H1 (cell line): ENCODE results near the gene POLR3E. TPM values are rescaled to one million over a fixed set of nuclear protein-coding genes. Genes with fewer than 3 reads are reported as not detected.

Experiments
- CTCF ChIA-PET: fragments of 300-600 bp; sonication (Branson Sonifier 250); formaldehyde crosslinking; loops from one replicate; lab custom pipeline; 2021; ENCODE audit not compliant: partially characterized antibody; lab: Charles Lee
- POLR2A ChIA-PET: fragments of 300-600 bp; sonication (Branson Sonifier 250); formaldehyde crosslinking; loops from one replicate; lab custom pipeline; 2021; ENCODE audit warnings: inconsistent platforms; ENCODE audit not compliant: partially characterized antibody; lab: Charles Lee
- DNase-seq, 2 experiments: peaks; one replicate each; pipeline versions ENCODE4 v3.0.0 to v3.0.0-alpha.2; 2010 to 2022; ENCODE audit warnings: low spot score in 2 of 2, low read depth in 1 of 2, mixed read lengths in 1 of 2
- FAIRE-seq: peaks from 2 replicates; lab custom pipeline; 2011; peaks lifted over from hg19 to GRCh38; lab: Jason Lieb, UNC
- H2AFZ ChIP-seq: 2 replicates; pipeline ENCODE4 v1.8.1; 2012; ENCODE audit warnings: low read length, inconsistent platforms
- H2AK5ac ChIP-seq: 2 replicates; pipeline ENCODE4 v1.6.1; 2013; ENCODE audit warnings: low read depth, low read length
- H2BK120ac ChIP-seq: replicated peaks from 2 replicates; pipeline ENCODE3; 2013; ENCODE audit warnings: low read depth, low read length, inconsistent platforms
- H2BK12ac ChIP-seq: 2 replicates; pipeline ENCODE4 v1.6.1; 2013; ENCODE audit warnings: low read depth, low read length
- H2BK15ac ChIP-seq: 2 replicates; pipeline ENCODE4 v1.6.1; 2013; ENCODE audit warnings: low read length
- H2BK20ac ChIP-seq: 2 replicates; pipeline ENCODE4 v1.6.1; 2013; ENCODE audit warnings: low read length
- H2BK5ac ChIP-seq: 2 replicates; pipeline ENCODE4 v1.6.1; 2013; ENCODE audit warnings: low read depth, low read length
- H3K14ac ChIP-seq: 2 replicates; pipeline ENCODE4 v1.6.1; 2013; ENCODE audit warnings: inconsistent platforms; ENCODE audit not compliant: insufficient read length
- H3K18ac ChIP-seq: 2 replicates; pipeline ENCODE4 v1.6.1; 2013; ENCODE audit warnings: low read length; ENCODE audit errors: extremely low read depth
- H3K23ac ChIP-seq: 2 replicates; pipeline ENCODE4 v1.6.1; 2013; ENCODE audit warnings: inconsistent platforms; ENCODE audit not compliant: insufficient read length
- H3K23me2 ChIP-seq: 2 replicates; pipeline ENCODE4 v1.6.1; 2013; ENCODE audit warnings: low read depth, low read length
- H3K27ac ChIP-seq: 2 replicates; pipeline ENCODE4 v1.6.1; 2011; ENCODE audit warnings: low read depth, low read length, inconsistent platforms
- H3K27me3 ChIP-seq, 4 experiments: replicated peaks in 1 of 4; 1 replicate in 1 of 4; 2 replicates in 3 of 4; pipeline versions ENCODE4 v1.6.1 to v1.8.1; 2011 to 2013; ENCODE audit warnings: low read length in 3 of 4, mild to moderate bottlenecking in 3 of 4, inconsistent platforms in 2 of 4, mixed read lengths in 2 of 4, moderate library complexity in 1 of 4; ENCODE audit not compliant: control insufficient read depth in 3 of 4, insufficient read depth in 3 of 4; ENCODE audit errors: extremely low read depth in 1 of 4
- H3K36me3 ChIP-seq, 4 experiments: 2 replicates each; pipeline versions ENCODE4 v1.6.1 to v1.8.1; 2011 to 2013; ENCODE audit warnings: mild to moderate bottlenecking in 4 of 4, low read length in 3 of 4, moderate library complexity in 2 of 4, control low read depth in 1 of 4, inconsistent platforms in 1 of 4; ENCODE audit not compliant: insufficient read depth in 4 of 4, control insufficient read depth in 2 of 4
- H3K4ac ChIP-seq: replicated peaks from 2 replicates; pipeline ENCODE3; 2013; ENCODE audit warnings: low read length, low read depth, mixed read lengths, inconsistent platforms; ENCODE audit not compliant: insufficient read length
- H3K4me1 ChIP-seq, 4 experiments: replicated peaks in 1 of 4; 1 replicate in 1 of 4; 2 replicates in 3 of 4; pipeline versions ENCODE4 v1.6.1 to v1.8.1; 2011 to 2013; ENCODE audit warnings: low read length in 3 of 4, inconsistent platforms in 2 of 4, mixed read lengths in 1 of 4; ENCODE audit not compliant: insufficient read depth in 4 of 4, control insufficient read depth in 3 of 4
- H3K4me2 ChIP-seq, 2 experiments: 2 replicates each; pipeline versions ENCODE4 v1.6.1 to v1.8.1; 2011 to 2013; ENCODE audit warnings: low read depth in 2 of 2, low read length in 2 of 2, control low read depth in 1 of 2, inconsistent platforms in 1 of 2, mild to moderate bottlenecking in 1 of 2; ENCODE audit not compliant: insufficient read depth in 1 of 2
- H3K4me3 ChIP-seq, 4 experiments: fragments of 200-600, 300-600 bp in 1 of 4; sonication (generic), shearing (Covaris generic), sonication (Bioruptor Twin) in 1 of 4; 2 replicates each; pipeline versions ENCODE4 v1.5.1 to v1.8.1; 2011 to 2016; ENCODE audit warnings: low read length in 4 of 4, low read depth in 3 of 4, control low read depth in 2 of 4, inconsistent platforms in 2 of 4, mild to moderate bottlenecking in 2 of 4, mixed read lengths in 1 of 4, moderate library complexity in 1 of 4; ENCODE audit not compliant: insufficient read depth in 2 of 4; ENCODE audit errors: extremely low read depth in 1 of 4
- H3K56ac ChIP-seq: replicated peaks from 2 replicates; pipeline ENCODE3; 2013; ENCODE audit warnings: low read depth, mild to moderate bottlenecking, mixed read lengths, low read length, inconsistent platforms; ENCODE audit not compliant: insufficient read length
- H3K79me1 ChIP-seq: 2 replicates; pipeline ENCODE4 v1.6.1; 2013; ENCODE audit warnings: low read depth, low read length, control low read depth
- H3K79me2 ChIP-seq, 2 experiments: 2 replicates each; pipeline versions ENCODE4 v1.6.1 to v1.8.1; 2012 to 2013; ENCODE audit warnings: low read length in 2 of 2, mild to moderate bottlenecking in 2 of 2, inconsistent platforms in 1 of 2; ENCODE audit not compliant: insufficient read depth in 2 of 2, control insufficient read depth in 1 of 2
- H3K9ac ChIP-seq, 4 experiments: replicated peaks in 1 of 4; 1 replicate in 1 of 4; 2 replicates in 3 of 4; pipeline versions ENCODE4 v1.6.1 to v1.8.1; 2011 to 2013; ENCODE audit warnings: low read depth in 3 of 4, low read length in 3 of 4, control low read depth in 2 of 4, mild to moderate bottlenecking in 2 of 4, moderate library complexity in 2 of 4, inconsistent platforms in 1 of 4; ENCODE audit errors: extremely low read depth in 1 of 4
- H3K9me3 ChIP-seq, 2 experiments: 2 replicates each; pipeline versions ENCODE4 v1.6.1 to v1.8.1; 2012 to 2013; ENCODE audit warnings: mild to moderate bottlenecking in 2 of 2, moderate library complexity in 2 of 2, control low read depth in 1 of 2, inconsistent platforms in 1 of 2, low read depth in 1 of 2, low read length in 1 of 2, mixed read lengths in 1 of 2; ENCODE audit not compliant: insufficient read depth in 2 of 2
- H4K20me1 ChIP-seq, 2 experiments: replicated peaks in 1 of 2; 2 replicates each; pipeline versions ENCODE3 to v1.8.1; 2011 to 2013; ENCODE audit warnings: inconsistent platforms in 2 of 2, low read length in 2 of 2, mild to moderate bottlenecking in 1 of 2; ENCODE audit not compliant: insufficient read depth in 2 of 2, control insufficient read depth in 1 of 2
- H4K5ac ChIP-seq: 2 replicates; pipeline ENCODE4 v1.6.1; 2013; ENCODE audit warnings: low read length, low read depth, mixed read lengths, inconsistent platforms; ENCODE audit not compliant: insufficient read length
- H4K8ac ChIP-seq: 2 replicates; pipeline ENCODE4 v1.8.0; 2013; ENCODE audit warnings: mild to moderate bottlenecking, moderate library complexity, low read length, inconsistent platforms; ENCODE audit not compliant: insufficient read depth; ENCODE audit errors: extremely low read depth
- H4K91ac ChIP-seq: replicated peaks from 2 replicates; pipeline ENCODE3; 2013; ENCODE audit warnings: low read length, mixed read lengths, inconsistent platforms; ENCODE audit not compliant: insufficient read length
- ATF3 ChIP-seq: IDR thresholded peaks from 2 replicates; pipeline ENCODE4 v1.6.1; 2011; ENCODE audit warnings: low read depth, mild to moderate bottlenecking, low read length; ENCODE audit not compliant: insufficient read depth
- SIRT6 ChIP-seq: IDR thresholded peaks from one replicate; pipeline ENCODE4 v1.7.1; 2012; ENCODE audit warnings: low read length, inconsistent platforms
- WGBS, 2 experiments: shearing (Covaris generic) in 1 of 2; methylation state at CpG; one replicate each; pipeline versions ENCODE4 v1.1.6 to v1.1.7; 2013 to 2015; ENCODE audit warnings: low lambda C conversion rate in 2 of 2, mixed read lengths in 2 of 2, inconsistent platforms in 1 of 2, low coverage in 1 of 2, missing lambda C conversion rate in 1 of 2; ENCODE audit not compliant: insufficient replicate concordance in 2 of 2, insufficient coverage in 1 of 2, insufficient read length in 1 of 2; ENCODE audit errors: extremely low coverage in 1 of 2, missing lambda C conversion rate in 1 of 2; 5-methylcytosine and 5-hydroxymethylcytosine counted together
- polyA plus RNA-seq, 7 experiments: library from polyadenylated mRNA; depleted of rRNA in 3 of 7; stranded (reverse) in 5 of 7; unstranded in 2 of 7; fragments of >200 nt in 5 of 7; fragments of 200-250 nt in 2 of 7; gene quantifications; 1 replicate in 5 of 7; 2 replicates in 1 of 7; 4 replicates in 1 of 7; pipeline versions ENCODE4 v1.2.1 to v1.2.3, GENCODE V29; 2011 to 2013; ENCODE audit warnings: missing spikeins in 2 of 7, mixed read lengths in 2 of 7
- total RNA-seq: library from RNA; stranded (reverse); fragmentation: NEBNext Ultra II Directional; extraction: Animal tissue kit (Norgen Biotek cat#: 25700); gene quantifications from 2 replicates; pipeline ENCODE4 v1.2.1, GENCODE V29; 2021

Gene POLR3E
- total and polyA plus RNA-seq, 2 of the 8 experiments (the other 6 are each of a cell fraction or from before 2014, with no cell fraction given) = 96.5 to 125 TPM

DNA sequence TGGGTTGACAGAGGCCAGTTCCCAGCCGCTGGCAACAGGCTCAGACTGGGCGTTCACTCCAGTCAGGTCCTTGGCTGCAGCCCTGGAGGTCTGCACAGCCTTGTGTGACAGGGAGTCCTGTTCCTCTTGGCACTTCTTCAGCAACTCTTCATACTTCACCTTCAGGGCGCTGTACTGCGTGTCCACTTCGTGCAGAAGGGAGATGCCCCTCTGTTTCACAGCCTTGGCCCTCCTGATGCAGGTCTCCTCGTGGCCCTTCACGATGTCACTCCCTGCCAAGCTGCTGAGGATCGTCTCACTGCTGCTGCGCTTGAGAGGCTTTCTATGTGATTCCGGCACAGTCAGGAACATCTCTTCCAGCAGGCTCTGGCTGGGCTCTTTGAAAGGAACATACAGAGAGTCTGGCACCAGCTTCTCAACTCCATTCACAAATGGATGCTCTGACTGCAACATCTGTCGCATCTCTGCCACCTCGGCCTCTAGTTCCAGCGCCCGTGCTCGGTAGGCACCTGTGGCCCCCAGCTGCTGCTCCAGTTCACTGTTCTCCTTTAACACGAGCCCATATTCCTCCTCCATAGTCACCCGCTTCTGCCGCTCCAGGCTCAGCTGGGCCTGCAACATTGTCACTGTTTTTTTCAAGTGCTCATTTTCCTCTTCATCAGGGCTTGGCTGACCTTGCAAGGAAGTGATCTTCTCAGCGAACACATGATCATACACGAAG lies 50.1 kb downstream of the POLR3E start:
- no peak overlapping the region for H3K4ac ChIP-seq
- H2BK120ac ChIP-seq = no peak overlapping the region
- H2AK5ac ChIP-seq = no peak overlapping the region
- no peak overlapping the region for H3K18ac ChIP-seq
- H3K79me2 ChIP-seq = peaks cover 0 to 9% of the 10 kb centered on the region in 2 experiments; a peak in 2 of 4 replicates
- H3K4me2 ChIP-seq = no peak overlapping the region
- H2BK5ac ChIP-seq = no peak overlapping the region
- CTCF ChIA-PET = interaction anchor here (4.3 kb wide), 1 partner anchor 28 kb away, joined by 13 read pairs; no protein-coding TSS in a partner anchor
- no peak overlapping the region for H3K23ac ChIP-seq
- no peak overlapping the region for H3K4me3 ChIP-seq
- DNase-seq (no peak), FAIRE-seq (no peak)
- H3K56ac ChIP-seq = no peak overlapping the region
- WGBS, 2 experiments = 92% methylated on average over 20 of the region's 20 CpGs; no CpG with 5 or more reads in 1 of the 2 experiments
- H3K36me3 ChIP-seq = peaks cover 5 to 56% (median 31%) of the 10 kb centered on the region in 4 experiments
- H4K5ac ChIP-seq = no peak overlapping the region
- no peaks in the 10 kb centered on the region; the same call in 1 of the 2 replicates for H3K23me2 ChIP-seq
- no peak overlapping the region for H3K14ac ChIP-seq
- no peak overlapping the region for H2BK12ac ChIP-seq
- no peaks in the 10 kb centered on the region for H3K4me1 ChIP-seq
- POLR2A ChIA-PET = interaction anchor here (1.1 kb wide), 1 partner anchor 23 kb away, joined by 3 read pairs; no protein-coding TSS in a partner anchor
- peaks cover 2 to 3% of the 10 kb centered on the region in 2 experiments for H4K20me1 ChIP-seq
- no peak overlapping the region for H2BK15ac ChIP-seq
- no peak for TF ChIP-seq SIRT6
- no peak for TF ChIP-seq ATF3
- TF ChIP-seq, all 59 proteins: peak for 0
- Histone ChIP-seq H3K9me3 (no peaks in the 10 kb centered on the region), H3K27me3 (no peaks in the 10 kb centered on the region), H3K27ac (no peak overlapping the region), H4K8ac (no peak overlapping the region), H2AFZ (no peak overlapping the region), H3K9ac (no peak overlapping the region), H2BK20ac (no peak overlapping the region), H3K79me1 (no peaks in the 10 kb centered on the region; the same call in 1 of the 2 replicates), H4K91ac (no peak overlapping the region)
